Activated CD8-positive, alpha-beta T cell treated with anti-CD3 and anti-CD28 coated beads, Interleukin-2, amount 10 ng/mL, durations not matched to agents 7 days and 5 days (primary cell): Measurements from ENCODE around the gene CBLN2. TPM values are rescaled to one million over a fixed set of nuclear protein-coding genes. Genes with fewer than 3 reads are reported as not detected.

Source experiments
- ATAC-seq: fragments of 150-1000 bp; cut with Tn5 transposase; one replicate; pipeline ENCODE4 v1.10.0; 2021; ENCODE audit warnings: moderate library complexity
- CTCF ChIA-PET: fragments of 350-600 bp; sonication (Branson Sonifier 250); formaldehyde crosslinking; loops from one replicate; lab custom pipeline; 2021; ENCODE audit warnings: antibody characterized with exemption; lab: Charles Lee
- POLR2A ChIA-PET: fragments of 350-600 bp; sonication (Branson Sonifier 250); formaldehyde crosslinking; loops from one replicate; lab custom pipeline; 2021; ENCODE audit warnings: antibody characterized with exemption; lab: Charles Lee
- DNase-seq: peaks from one replicate; pipeline ENCODE4 v3.0.0-alpha.2; 2020
- H3K27ac Mint-ChIP-seq: one replicate; pipeline ENCODE4 v1.8.0; 2021; ENCODE audit warnings: mild to moderate bottlenecking, mixed read lengths
- H3K27me3 Mint-ChIP-seq: one replicate; pipeline ENCODE4 v1.8.0; 2021; ENCODE audit warnings: low read depth, mixed read lengths
- H3K36me3 Mint-ChIP-seq: one replicate; pipeline ENCODE4 v1.8.0; 2021; ENCODE audit warnings: low read depth, mixed read lengths
- H3K4me1 Mint-ChIP-seq: one replicate; pipeline ENCODE4 v1.8.0; 2021; ENCODE audit warnings: low read depth, mixed read lengths
- H3K4me3 Mint-ChIP-seq: one replicate; pipeline ENCODE4 v1.8.0; 2021; ENCODE audit warnings: mild to moderate bottlenecking, mixed read lengths
- H3K9me3 Mint-ChIP-seq: one replicate; pipeline ENCODE4 v1.8.0; 2022; ENCODE audit warnings: mixed read lengths; ENCODE audit not compliant: insufficient read depth
- total RNA-seq, 2 experiments: library from RNA; stranded (reverse); gene quantifications; one replicate each; pipeline ENCODE4 v1.2.3, GENCODE V29; 2021

CBLN2 gene
- total RNA-seq = not detected

GRCh38 chr18:72544092-72544886, at the start of gene CBLN2:
Gene CBLN2, minus strand, starts transcription at chr18:72544342. Its CDS starts 2,182 bp downstream, at chr18:72542160.
- Mint-ChIP-seq H3K27ac (no peak within 1 kb of the TSS), H3K4me3 (no peak within 1 kb of the TSS), H3K27me3 (peaks cover 42% of the 10 kb centered on the region)

GRCh38 chr18:72588360-72588759, 44.2 kb upstream of the CBLN2 start:
- no peaks in the 10 kb centered on the region for H3K9me3 Mint-ChIP-seq
- DNase-seq (no peak), ATAC-seq (no peak)
- H3K4me1 Mint-ChIP-seq = no peaks in the 10 kb centered on the region
- no peaks in the 10 kb centered on the region for H3K36me3 Mint-ChIP-seq
- no peaks in the 10 kb centered on the region for H3K27me3 Mint-ChIP-seq
- no peak overlapping the region for H3K27ac Mint-ChIP-seq
- ChIA-PET CTCF (no interaction called here), POLR2A (no interaction called here)
- no peak overlapping the region for H3K4me3 Mint-ChIP-seq

More at GRCh38 chr18:72544092-72544886, at the start of gene CBLN2:
- ChIA-PET CTCF (no interaction called here), POLR2A (no interaction called here)
- peak; percentile 45 for DNase-seq
- Mint-ChIP-seq H3K36me3 (peaks cover 2% of the 10 kb centered on the region), H3K4me1 (no peaks in the 10 kb centered on the region), H3K9me3 (no peaks in the 10 kb centered on the region)
- peak; percentile 75 for ATAC-seq

DNA sequence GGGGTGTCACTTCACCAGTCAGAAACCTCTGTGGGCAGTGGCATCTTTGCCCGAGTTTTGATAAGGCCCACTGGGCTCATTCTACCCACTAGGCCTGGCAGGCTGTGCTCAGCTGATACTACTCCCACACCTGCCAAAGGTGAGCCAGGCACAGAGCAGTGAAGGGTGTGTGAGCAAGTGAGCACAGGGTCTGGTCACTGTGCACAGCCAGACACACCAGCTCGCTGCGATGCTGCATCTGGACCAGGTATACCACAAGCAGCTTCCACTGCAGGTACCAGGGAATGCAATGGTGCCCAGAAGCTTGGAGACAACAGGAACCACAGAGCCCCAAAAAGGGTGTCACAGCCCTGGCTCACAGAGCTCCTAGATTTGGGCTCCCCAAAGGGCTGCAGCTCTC, 40.6 kb upstream of the CBLN2 start:
- H3K36me3 Mint-ChIP-seq = no peaks in the 10 kb centered on the region
- H3K9me3 Mint-ChIP-seq = no peaks in the 10 kb centered on the region
- CTCF ChIA-PET = no interaction called here
- DNase-seq (no peak), ATAC-seq (no peak)
- no peaks in the 10 kb centered on the region for H3K27me3 Mint-ChIP-seq
- H3K27ac Mint-ChIP-seq = no peak overlapping the region
- POLR2A ChIA-PET = interaction anchor here (0.6 kb wide), 1 partner anchor 21 kb away, joined by 4 read pairs; no protein-coding TSS in a partner anchor
- H3K4me1 Mint-ChIP-seq = no peaks in the 10 kb centered on the region
- no peak overlapping the region for H3K4me3 Mint-ChIP-seq

- Mint-ChIP-seq H3K27ac (no peak overlapping the region), H3K9me3 (no peaks in the 10 kb centered on the region), H3K4me3 (no peak overlapping the region), H3K27me3 (no peaks in the 10 kb centered on the region), H3K4me1 (no peaks in the 10 kb centered on the region), H3K36me3 (no peaks in the 10 kb centered on the region)
- ChIA-PET CTCF (no interaction called here), POLR2A (no interaction called here)
- ATAC-seq (no peak), DNase-seq (no peak)
Measured at GRCh38 chr18:72581976-72582375, 37.8 kb upstream of the CBLN2 start.

DNA sequence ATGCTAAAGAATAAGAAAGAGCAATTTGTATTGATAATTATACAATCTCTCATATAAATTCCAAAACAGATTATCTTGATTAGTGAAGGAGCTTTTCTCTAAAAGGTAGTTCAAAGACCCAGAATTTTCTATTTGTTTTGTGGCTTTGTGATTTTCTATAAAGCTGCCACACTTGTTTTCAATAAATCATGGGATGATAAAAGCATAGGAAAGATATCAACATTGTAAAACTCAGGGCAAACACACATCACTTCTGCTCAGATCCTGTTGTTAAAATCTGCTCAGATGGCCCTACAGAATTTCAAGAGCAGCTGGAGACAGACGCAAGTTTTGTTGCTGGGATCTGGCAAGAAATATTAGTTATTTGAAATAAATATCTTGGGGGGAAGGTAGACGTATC, 28.8 kb upstream of the CBLN2 start:
- Mint-ChIP-seq H3K4me1 (no peaks in the 10 kb centered on the region), H3K27me3 (no peaks in the 10 kb centered on the region), H3K4me3 (no peak overlapping the region), H3K27ac (no peak overlapping the region), H3K9me3 (no peaks in the 10 kb centered on the region), H3K36me3 (no peaks in the 10 kb centered on the region)
- DNase-seq = no peak
- CTCF ChIA-PET = no interaction called here
- ATAC-seq = no peak
- POLR2A ChIA-PET = no interaction called here

DNA sequence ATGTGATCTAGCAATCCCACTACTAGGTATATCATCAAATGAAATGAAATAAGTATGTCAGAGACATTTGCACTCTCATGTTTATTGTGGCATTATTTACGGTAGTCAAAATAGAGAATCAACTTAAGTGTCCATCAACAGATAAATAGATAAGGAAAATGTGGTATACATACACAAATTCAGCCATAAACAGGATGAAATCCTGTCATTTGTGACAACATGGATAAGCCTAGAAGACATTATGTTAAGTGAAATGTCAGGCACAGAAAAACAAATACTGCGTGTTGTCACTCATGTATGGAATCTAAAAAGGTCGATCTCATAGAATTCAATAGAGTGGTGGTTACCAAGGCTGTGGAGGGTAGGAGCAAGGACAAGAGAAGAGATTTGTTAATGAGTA, 22.1 kb upstream of the CBLN2 start:
- no peaks in the 10 kb centered on the region for H3K4me1 Mint-ChIP-seq
- H3K27me3 Mint-ChIP-seq = no peaks in the 10 kb centered on the region
- no peak for ATAC-seq
- no peak overlapping the region for H3K4me3 Mint-ChIP-seq
- H3K36me3 Mint-ChIP-seq = no peaks in the 10 kb centered on the region
- ChIA-PET CTCF (no interaction called here), POLR2A (no interaction called here)
- no peak for DNase-seq
- H3K9me3 Mint-ChIP-seq = no peaks in the 10 kb centered on the region
- H3K27ac Mint-ChIP-seq = no peak overlapping the region

GRCh38 chr18:72555968-72556367, 11.8 kb upstream of the CBLN2 start:
- H3K4me1 Mint-ChIP-seq = no peaks in the 10 kb centered on the region
- H3K27ac Mint-ChIP-seq = no peak overlapping the region
- no peak for DNase-seq
- ChIA-PET CTCF (no interaction called here), POLR2A (no interaction called here)
- no peaks in the 10 kb centered on the region for H3K27me3 Mint-ChIP-seq
- H3K9me3 Mint-ChIP-seq = no peaks in the 10 kb centered on the region
- no peak overlapping the region for H3K4me3 Mint-ChIP-seq
- no peak for ATAC-seq
- no peaks in the 10 kb centered on the region for H3K36me3 Mint-ChIP-seq

DNA sequence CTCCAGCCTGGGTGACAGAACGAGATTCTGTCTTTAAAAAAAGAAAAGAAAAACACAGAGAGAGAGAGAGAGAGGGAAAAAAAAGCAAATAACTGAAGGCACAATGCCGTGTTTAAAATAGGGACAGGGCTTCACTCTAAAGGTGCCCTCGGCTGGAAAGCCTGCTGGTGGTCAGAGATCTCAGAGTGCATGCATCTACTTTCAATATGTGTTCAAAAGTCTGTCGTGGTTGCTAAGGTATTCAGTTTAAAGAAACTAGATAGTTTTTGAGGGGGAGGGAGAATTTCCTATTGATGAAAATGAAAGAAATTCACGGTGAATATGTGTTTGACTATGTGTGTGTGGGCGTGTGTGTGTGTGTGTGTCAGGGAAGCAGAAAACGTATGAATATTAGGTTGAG, 11.0 kb upstream of the CBLN2 start:
- no peak for DNase-seq
- Mint-ChIP-seq H3K27me3 (no peaks in the 10 kb centered on the region), H3K4me3 (no peak overlapping the region), H3K9me3 (no peaks in the 10 kb centered on the region), H3K36me3 (no peaks in the 10 kb centered on the region), H3K27ac (no peak overlapping the region), H3K4me1 (no peaks in the 10 kb centered on the region)
- ChIA-PET CTCF (no interaction called here), POLR2A (no interaction called here)
- no peak for ATAC-seq

GRCh38 chr18:72543357-72544055, 636 bp downstream of the CBLN2 start:
- no peak for ATAC-seq
- H3K9me3 Mint-ChIP-seq = no peaks in the 10 kb centered on the region
- no peak overlapping the region for H3K27ac Mint-ChIP-seq
- peaks cover 43% of the 10 kb centered on the region for H3K27me3 Mint-ChIP-seq
- CTCF ChIA-PET = no interaction called here
- H3K4me3 Mint-ChIP-seq = no peak overlapping the region
- no peaks in the 10 kb centered on the region for H3K4me1 Mint-ChIP-seq
- DNase-seq = no peak
- POLR2A ChIA-PET = no interaction called here
- peaks cover 2% of the 10 kb centered on the region for H3K36me3 Mint-ChIP-seq

DNA sequence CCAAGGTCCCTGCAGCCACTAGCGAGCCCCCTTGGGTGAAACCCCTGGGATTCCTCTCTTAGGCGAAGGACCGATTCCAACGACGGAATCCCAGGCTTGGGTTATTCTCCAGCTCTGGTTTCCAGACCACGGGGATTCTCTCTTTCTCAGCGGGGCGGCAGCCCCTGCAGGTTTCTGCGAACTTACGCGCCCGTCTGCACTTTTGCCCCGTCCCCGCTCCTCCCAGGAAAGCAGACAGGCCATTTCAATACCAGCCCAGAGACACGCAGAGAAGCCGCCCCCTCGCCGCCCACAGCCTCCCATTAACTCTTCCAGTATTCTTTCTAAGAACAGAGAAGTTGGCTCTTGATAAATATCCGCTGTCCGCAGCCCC, 1.2 kb downstream of the CBLN2 start:
- ATAC-seq = no peak
- H3K9me3 Mint-ChIP-seq = no peaks in the 10 kb centered on the region
- CTCF ChIA-PET = no interaction called here
- peaks cover 2% of the 10 kb centered on the region for H3K36me3 Mint-ChIP-seq
- H3K27me3 Mint-ChIP-seq = peaks cover 43% of the 10 kb centered on the region
- DNase-seq = no peak
- no peak overlapping the region for H3K27ac Mint-ChIP-seq
- H3K4me3 Mint-ChIP-seq = no peak overlapping the region
- POLR2A ChIA-PET = no interaction called here
- no peaks in the 10 kb centered on the region for H3K4me1 Mint-ChIP-seq

- Mint-ChIP-seq H3K36me3 (peaks cover 2% of the 10 kb centered on the region), H3K27me3 (peaks cover 43% of the 10 kb centered on the region), H3K27ac (no peak overlapping the region), H3K4me1 (no peaks in the 10 kb centered on the region), H3K4me3 (no peak overlapping the region), H3K9me3 (no peaks in the 10 kb centered on the region)
- ATAC-seq = no peak
- ChIA-PET POLR2A (no interaction called here), CTCF (no interaction called here)
- DNase-seq = no peak
Measured at GRCh38 chr18:72542342-72542741, 1.8 kb downstream of the CBLN2 start.

- Mint-ChIP-seq H3K4me1 (no peaks in the 10 kb centered on the region), H3K27me3 (peaks cover 41% of the 10 kb centered on the region), H3K27ac (no peak overlapping the region), H3K36me3 (peaks cover 2% of the 10 kb centered on the region), H3K4me3 (no peak overlapping the region), H3K9me3 (no peaks in the 10 kb centered on the region)
- ChIA-PET POLR2A (no interaction called here), CTCF (no interaction called here)
- no peak for DNase-seq
- no peak for ATAC-seq
Measured at GRCh38 chr18:72541871-72542332, 2.2 kb downstream of the CBLN2 start.
